8988T (cell line): ENCODE data around the gene SERPINA9.
"Not testable (repeated sequence)": the region's sequence is repeated elsewhere in the genome, so short reads cannot be mapped to it uniquely, and the experiment has no call there.

Source experiments
- DNase-seq: peaks from one replicate; pipeline ENCODE4 v3.0.0; 2011

The SERPINA9 gene, protein sequence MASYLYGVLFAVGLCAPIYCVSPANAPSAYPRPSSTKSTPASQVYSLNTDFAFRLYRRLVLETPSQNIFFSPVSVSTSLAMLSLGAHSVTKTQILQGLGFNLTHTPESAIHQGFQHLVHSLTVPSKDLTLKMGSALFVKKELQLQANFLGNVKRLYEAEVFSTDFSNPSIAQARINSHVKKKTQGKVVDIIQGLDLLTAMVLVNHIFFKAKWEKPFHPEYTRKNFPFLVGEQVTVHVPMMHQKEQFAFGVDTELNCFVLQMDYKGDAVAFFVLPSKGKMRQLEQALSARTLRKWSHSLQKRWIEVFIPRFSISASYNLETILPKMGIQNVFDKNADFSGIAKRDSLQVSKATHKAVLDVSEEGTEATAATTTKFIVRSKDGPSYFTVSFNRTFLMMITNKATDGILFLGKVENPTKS

DNA sequence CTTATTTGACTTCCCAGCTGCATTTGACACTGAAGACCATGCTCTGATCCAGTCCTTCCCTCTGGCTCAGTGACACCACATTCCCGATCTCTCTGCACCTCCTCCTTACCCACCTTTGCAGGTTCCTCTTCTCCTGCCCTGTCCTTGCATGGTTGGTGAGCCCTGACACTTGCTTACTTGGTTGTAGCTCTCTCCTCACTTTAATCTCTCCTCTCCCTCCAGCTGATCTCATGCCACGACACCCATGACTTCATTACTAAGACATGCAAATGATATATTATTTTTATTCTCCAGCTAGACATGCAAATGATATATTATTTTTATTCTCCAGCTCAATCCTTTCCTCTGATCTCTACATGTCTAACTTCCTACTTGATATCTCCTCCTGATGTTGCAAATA, at the start of gene SERPINA9:
Gene SERPINA9, minus strand, starts transcription at position 175 of the 400 bp plus-strand sequence. CDS start 6,357 bp downstream, outside the sequence.
- no peak for DNase-seq

DNA sequence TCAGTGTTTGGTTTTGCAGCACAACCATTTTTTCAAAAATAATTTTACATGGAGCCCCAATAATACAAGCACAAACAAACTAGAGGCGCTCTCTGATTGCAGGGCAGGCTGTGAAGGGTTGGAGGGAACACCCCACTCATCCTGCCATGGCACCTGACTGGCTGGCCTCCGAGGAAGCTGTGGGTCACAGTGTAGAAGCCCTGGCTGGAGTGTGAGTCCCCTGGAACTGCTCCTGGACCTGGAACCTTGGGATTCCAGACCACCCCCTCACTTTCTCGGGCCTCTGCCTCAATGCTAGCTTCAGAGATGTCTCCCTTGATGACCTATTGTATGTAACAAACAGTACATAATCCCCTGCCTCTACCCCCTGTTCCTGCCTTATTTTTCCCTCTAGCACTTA, 48.1 kb upstream of the SERPINA9 start:
- DNase-seq = no peak

DNA sequence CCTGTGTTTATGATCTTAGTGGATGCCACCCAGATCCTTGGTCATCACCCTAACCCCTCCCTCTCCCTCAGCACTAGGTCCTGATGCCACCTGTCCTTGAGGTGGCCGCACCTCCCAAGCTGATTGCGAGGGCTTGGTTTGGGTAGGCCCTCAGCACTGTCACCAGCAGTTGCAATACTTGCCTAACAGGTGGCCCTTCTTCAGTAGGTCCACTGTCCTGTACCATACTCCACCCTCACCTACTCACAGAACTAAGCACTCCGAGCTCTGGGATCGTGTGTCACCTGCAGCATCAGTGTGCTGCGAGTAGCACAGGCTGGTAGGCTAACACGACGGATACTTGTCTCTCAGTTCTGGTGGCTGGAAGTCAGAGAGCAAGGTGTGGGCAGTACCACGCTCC, 47.3 kb upstream of the SERPINA9 start:
- DNase-seq = no peak

DNA sequence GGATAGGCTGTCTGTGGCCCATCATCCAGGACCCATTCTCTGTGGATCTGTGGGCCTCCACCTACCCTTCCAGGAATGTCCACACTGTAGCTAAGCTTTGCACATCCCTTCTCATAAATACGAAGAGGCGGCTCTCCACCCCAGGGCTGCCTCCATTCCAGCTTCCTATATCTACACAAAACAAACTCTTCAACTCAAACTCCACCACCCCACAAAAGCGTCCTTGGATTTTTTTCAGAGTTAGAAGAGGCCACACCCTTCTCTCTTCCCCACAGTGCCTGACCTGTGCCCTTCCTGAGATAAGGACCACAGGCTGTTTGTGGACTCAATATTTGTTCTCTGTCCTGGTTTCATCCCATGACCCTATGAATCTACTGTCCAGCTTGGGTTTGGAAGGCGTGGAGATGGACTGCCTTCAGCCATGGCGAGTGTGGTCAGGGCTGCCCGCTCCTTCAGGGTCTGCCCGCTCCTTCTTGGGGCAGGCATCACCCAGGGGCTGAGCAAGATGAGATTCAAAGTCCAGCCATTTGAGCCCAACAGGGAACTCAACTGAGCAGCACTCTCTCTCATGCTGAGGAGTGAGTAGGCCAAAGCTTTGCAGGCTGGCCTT, 46.2 kb upstream of the SERPINA9 start:
- no peak for DNase-seq

DNA sequence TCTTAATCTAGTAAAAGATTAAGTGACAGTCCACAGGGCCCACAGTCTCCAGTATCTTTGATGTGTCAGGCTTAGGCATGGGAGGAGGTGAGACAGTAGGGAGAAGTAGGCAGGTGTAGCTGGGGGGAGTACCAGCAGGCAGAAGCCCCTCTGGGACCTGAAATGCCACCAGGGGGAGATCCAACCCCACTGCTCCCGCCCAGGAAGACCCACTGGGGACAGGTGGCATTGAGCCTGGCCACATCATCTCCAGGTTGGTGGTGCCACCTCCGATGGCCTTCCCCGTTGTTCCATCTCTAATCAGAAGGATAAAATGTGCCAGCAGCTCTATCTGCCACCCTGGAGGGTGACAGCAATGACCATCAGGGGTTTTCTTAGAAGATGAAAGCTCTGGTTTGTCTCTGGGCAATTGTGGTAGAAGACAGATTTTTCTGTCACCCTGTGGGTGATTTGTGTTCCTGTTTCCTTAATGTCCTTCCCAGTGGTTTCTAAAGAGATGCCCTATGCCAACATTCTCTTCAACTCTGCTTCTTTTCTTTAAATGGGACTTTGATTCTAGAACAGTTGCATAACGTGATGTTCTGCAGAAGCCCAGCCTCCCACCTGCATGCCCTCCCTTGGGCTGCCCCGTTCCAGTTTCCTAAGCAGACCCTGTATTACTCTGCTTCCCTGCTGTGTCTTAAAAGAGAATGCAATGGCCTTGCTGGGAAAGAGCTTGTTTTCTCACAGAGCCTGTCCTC, 45.5 kb upstream of the SERPINA9 start:
- DNase-seq = no peak

DNA sequence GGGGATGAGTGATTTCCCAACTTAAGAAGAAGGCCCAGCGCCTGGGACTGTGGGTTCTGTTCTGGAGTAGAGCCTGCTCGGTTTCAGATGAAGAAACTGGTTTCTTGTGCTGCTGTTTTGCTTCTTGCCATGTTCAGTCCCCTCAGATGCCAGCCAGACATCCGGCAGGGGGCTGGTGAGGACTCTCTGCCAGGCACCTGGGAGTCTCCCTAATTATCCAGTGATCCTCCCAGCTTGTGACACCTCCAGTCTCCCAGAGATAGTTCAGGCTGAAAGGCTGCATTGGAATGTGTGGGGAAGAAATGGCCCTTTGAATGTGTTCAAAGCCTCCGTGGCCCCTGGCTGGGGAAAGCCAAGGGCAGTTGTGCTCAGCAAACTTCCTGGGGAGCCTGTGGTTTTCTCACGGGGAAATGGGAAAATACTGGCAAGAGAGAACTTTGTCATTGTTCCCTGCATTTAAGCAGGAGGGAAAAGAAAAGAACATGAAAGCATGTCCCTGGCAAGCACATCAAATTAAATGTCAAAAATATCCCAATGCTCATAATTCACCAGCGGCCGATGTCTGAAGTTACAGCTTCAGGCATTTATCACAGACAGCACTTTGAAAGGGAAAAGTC, 41.8 kb upstream of the SERPINA9 start:
- DNase-seq = no peak

DNA sequence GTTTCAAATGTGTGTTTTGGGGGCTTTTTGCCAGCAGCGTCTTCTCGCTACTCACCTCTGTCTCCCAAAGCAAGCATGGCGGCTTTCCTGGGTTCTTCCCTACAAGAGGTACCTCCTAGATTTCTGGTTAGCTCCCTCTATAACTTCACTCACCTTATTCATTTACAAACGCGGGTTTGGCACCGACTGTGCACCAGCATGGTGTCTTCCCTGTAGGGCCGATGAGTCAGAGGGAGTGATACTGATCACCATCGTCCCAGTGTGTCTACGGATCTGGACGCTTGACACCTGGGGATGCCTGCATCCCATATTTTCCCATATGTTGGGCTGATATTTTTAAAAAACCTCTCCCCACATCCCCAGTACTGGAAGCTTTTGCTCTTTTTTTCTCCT, 41.2 kb upstream of the SERPINA9 start:
- DNase-seq = no peak

DNA sequence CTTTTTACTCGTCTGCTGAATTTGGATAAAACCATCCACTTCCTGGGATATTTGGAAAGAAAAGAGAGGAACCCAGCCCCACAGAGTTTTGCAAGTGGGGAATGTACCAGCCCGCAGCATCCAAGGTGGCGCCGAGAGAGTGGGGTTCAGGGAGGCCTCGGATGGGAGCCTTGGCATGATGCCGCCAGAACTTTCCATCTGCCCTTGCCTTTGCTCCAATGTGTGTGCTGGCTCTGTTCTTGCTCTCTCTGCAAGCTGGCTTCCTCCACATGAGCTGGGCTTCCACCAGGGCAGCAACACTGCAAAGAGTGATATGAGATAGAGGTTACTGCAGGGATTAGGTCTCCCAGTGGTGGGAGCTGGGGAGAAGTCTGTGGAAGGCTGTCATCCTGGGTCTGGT, 39.9 kb upstream of the SERPINA9 start:
- no peak for DNase-seq

DNA sequence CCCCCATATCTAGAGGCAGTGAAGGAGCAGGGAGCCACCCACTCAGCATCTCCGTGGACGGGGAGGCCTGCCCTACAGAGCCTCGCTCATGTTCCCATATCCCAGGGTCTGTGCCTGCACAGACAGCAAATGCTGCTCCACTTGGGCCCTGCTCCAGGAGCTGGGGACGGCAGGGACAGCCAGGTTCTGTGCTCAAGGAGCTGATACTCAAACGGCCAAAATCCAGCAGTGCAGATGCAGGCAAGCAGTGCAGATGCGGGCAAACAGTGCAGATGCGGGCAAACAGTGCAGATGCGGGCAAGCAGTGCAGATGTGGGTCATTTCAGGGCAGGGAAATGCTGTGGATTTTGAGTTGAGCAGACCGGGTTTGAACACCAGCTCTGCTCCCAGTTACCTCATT, 39.4 kb upstream of the SERPINA9 start:
- DNase-seq = no peak

DNA sequence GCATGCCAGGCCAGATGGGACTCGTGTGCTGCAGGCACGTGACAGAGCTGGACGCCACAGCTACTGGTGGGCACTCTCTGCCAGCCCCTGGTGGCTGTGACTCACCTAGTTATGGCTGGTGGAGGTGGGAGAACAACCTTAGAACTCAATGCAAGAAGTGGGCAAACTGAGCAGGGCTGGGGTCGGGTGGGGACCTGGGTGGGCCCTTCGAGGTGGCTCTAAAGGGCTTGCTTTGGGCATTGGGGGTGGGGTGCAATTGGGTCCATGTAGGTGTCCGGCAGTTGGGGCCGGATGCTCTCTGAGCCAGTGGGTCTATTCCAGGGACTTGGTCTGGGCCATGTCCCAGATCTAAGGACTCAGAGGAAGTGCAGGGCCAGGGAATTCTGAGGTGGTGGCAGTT, 38.4 kb upstream of the SERPINA9 start:
- no peak for DNase-seq

DNA sequence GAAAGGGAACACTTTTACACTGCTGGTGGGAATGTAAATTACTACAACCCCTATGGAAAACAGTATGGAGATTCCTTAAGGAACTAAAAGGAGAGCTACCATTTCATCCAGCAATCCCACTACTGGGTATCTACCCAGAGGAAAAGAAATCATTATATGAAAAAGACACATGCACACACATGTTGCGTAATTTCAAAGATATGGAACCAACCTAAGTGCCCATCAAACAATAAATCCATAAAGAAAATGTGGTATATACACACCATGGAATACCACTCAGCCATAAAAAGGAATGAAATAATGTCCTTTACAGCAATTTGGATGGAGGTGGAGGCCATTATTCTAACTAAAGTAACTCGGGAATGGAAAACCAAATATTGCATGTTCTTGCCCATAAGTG, 34.5 kb upstream of the SERPINA9 start:
- not testable (repeated sequence) for DNase-seq

DNA sequence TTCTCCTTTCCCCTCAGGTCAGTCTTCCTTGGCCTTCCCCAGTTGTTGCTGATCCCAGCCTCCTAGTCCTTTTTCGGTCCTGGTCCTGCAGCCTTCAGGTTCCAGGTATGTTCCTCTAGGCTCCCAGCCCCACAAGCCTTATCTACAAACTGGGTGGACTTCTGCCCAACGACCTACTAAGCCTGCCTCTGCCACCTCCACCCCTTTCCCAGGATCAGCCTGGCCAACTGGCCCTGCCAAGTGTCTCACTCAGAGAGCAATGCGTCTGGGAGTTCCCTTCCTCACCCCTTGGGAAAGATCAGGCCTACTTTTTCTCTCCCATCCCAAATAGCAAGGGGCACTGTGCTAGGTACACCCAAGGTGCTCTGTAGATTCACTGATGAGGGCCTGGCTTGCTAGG, 33.4 kb upstream of the SERPINA9 start, which contains the start of gene SERPINA12:
Gene SERPINA12, minus strand, starts transcription at position 114 of the 400 bp plus-strand sequence. CDS start 11,072 bp downstream, outside the sequence.
- no peak for DNase-seq

DNA sequence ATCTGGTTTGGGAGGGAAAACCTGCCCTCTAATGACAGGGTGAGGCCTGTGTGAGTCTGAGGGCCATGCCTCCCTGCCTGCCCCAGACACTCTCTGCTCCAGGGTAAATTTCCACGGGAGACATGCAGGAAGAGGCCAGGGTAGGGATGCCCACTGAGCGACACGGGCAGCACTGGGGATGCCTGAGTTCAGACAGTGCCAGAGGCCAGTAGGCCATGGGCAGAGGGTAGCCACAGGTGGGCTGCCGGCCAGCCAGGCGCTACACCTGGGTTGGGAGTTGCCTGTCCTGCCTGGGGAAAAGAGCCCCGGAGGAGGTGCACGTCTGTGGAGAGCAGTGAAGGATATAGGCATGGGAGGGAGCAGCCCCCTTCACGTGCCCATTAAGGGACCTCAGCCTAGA, 29.6 kb upstream of the SERPINA9 start:
- no peak for DNase-seq

DNA sequence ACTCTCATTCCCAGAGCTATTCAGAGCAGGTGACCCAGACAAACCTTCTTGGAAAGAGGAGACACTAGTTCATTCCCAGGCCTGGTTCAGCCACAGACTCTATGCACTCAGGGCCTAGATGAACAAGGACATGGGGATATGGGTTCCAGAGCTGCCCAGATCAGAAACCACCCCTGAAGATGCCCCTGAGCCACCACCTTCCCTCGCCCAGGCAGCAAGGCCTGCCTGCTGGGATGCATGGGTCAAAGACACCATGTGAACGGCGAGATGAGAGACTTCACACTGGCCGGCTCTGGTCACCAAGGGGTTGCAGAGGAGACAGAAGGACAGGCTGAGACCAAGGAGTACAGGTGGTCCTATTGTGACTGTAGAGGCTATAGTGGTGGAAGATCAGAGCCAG, 29.2 kb upstream of the SERPINA9 start:
- no peak for DNase-seq

DNA sequence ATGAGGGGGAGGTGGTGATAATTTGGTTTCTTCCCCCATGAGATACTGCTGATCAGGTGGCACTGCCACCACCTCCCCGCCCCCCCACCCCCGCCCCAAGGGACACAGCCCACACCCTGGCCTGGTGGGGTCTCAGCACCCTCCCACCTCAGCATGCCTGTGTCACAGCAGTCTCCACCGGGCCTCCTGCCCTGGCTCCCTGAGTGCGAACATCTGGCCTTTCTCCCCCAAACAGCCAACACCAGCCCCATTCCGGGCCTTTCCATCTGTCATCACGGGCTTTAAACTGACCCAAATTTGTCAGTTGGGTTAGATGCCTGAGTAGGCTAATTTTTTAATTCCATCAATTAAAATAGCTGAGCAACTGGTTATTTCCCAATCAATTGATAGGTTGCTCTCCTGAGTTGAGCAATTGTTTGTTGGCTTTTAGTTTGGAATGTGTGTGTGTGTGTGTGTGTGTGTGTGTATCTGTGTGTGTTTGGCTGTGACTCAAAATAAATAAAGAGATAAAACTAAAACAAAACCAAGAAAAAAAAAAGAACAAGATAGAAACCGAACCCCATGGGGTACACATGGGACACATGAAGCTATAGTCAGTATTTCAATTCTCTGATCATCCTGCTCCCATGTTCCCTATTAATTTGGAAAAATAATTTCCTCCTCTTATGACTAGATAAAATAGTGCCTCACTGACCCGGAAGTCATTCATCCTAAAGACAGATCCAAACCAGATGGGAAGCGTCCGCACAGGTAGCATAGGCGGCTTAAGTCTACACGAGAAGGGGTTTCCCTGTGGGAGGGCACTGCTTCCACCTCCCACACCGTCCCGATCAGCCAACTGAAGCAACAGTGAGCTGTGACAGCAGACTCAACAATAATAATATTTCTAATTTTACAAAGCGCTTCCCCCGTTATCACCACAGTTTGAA, 25.9 kb upstream of the SERPINA9 start:
- DNase-seq = no peak

DNA sequence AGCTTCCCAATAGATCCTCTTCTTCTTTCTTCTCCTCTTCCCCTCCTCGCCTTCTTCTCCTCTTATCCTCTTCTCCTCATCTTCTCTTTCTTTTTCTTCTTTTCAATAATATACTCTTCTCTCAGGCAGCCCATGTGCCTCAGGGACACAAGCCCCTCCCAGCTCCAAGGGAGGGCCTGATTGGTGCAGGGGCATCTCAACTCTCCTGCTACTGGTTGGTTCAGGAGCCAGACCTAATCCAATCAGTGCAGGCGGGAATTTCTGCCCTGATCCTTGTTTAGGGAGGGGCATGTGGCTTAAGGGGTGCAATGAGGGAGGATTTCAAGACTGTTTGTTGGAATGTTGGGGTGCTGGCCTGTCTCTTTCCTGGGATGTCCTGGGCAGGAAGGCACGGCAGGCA, 24.3 kb upstream of the SERPINA9 start:
- DNase-seq = no peak

DNA sequence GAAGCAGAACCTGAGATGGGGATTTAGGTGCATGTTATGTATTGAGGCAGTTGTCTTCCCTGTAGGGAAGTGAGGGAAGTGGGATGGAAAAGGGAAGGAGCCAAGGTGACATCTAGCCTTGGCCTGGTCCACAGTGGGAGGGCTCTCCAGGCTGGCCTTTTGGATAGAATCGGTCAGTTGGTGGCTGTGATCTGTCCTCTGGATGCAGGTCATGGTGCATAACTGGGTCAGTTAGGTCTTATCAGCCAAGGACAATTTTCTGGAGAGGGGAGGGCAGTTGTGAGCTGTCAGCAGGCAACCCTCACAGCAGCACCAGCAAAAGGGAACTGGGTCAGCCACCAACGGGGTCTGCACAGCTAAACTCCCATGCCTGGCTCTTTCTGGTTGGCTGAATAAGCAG, 23.7 kb upstream of the SERPINA9 start:
- no peak for DNase-seq

DNA sequence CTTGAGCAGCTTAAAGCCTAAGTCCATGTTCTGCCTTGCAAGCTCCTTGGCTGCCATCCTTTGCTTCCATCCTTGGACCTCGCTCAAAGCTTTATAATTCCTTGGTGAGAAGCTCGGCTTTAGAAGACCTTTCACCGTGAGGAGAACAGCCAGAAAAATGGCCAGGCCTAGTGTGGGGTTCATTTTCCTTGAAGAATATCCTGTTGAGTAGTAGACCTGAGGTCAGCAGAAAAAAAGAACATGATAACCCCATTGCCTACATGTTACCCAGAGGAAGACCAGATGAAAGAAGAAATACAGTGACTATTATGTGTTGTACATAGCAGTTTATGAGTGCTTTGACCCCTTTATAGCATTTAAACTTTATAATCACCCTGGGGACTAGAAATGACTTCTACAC, 22.2 kb upstream of the SERPINA9 start:
- DNase-seq = no peak

DNA sequence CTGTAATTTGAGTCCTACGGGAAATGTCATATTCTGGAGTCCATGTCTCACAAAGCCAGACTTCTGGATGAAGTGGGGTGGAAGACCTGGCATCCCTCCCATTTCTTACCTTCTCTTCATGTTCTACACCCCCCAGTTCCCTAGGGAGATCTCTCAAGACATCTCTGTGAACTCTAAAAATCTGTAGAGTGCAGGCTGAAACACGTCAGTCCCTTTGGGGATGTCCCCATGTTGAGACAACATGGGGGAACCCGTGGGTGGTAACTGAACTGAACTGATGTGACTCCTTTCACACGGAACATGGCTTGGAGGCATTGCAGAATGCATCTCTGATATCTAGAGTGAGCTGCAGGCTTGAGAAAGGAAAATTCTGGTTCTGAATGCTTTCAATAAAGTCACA, 18.1 kb upstream of the SERPINA9 start:
- no peak for DNase-seq

DNA sequence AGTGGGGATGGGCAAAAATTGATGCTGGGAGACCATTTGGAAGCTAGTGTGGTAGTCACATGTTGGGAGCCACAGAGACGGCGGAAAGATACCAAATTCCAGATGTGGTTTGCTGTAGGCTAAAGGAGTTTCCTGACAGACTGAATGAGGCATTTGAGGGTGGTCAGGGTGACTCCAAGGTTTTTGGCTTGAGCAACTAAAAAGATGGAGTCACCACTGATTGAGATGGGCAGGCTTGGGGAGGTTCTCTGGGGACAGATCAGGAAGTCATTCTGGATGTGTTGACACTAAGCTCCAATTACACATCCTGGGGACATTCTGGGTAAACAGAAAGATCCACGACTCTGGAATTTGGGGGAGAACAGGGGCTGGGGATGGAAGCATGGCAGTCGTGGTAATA, 15.5 kb upstream of the SERPINA9 start:
- no peak for DNase-seq

DNA sequence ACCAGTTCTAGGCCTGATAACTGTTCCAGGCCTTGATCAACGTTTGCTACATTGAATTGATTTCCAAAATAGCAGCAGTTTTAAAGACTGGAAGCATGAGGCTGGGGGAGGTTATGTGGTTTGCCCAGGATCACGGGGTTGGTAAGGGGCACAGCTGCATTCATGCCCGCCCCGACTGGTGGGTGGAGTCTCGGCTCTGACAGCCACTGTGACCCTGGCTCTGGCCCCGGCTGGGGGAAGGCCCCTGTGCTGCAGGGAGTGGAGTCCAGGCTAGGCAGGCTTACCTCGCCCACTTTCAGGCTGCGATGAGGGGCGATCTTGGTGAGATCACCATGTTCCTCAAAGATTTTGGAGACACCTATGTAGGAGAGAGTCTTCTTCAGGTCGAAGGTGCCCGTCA, 13.3 kb upstream of the SERPINA9 start:
- no peak for DNase-seq

DNA sequence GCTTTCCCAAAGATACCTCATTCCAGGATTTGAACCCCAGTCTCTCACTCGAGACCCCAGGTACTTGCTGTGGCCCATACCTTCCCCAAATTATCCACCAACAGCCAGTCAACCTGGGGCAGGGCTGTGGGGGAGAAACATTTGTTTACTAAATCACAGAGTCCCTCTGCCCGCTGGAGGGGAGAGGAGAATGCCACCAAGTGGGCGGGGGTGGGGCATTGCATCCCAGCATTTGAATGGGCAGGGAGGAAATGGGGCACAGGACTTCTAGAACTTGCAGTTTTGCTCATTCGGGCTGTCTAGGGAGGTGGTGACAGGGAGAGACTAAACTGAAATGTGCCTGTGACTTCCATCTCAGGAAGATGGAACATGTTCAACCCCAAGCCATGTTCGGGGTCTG, 10.9 kb upstream of the SERPINA9 start:
- DNase-seq = no peak
